ENCODE measurements around the gene HDAC3.

HDAC3 gene

DNA sequence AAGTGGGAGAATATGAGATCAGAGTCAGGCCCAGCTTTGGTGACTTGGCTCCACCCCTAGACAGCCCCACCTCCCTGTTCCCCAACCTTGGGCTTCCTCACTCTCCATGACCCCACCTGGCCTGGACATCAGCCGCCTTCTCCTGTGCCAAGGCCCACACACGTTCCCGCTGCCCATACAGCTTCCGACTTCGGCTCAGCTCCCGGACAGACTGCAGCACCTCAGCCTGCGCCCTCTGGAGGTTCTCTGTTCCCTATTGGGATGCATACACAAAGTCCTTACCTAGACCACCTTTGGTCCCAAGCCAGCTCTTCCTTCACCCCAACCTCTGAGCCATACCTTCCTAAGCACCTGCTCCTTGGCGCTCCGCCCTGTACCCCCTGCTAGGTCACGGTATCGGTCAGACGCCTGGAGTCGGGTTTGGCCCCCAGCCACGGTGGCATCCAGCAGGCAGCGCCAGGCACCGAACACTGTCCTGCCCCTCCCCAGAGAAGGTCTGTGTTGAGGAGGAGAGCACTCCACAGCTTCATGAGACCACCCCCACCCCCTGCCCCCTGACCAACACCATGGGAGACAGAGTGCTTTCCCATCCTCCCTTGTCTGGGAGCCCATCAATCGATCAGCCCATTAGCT lies 12.5 kb upstream of the HDAC3 start:
- H3K4me3 ChIP-seq (ENCODE audit: low read depth, low read length): no peak overlapping the region
- TF ChIP-seq, protein P1, sequence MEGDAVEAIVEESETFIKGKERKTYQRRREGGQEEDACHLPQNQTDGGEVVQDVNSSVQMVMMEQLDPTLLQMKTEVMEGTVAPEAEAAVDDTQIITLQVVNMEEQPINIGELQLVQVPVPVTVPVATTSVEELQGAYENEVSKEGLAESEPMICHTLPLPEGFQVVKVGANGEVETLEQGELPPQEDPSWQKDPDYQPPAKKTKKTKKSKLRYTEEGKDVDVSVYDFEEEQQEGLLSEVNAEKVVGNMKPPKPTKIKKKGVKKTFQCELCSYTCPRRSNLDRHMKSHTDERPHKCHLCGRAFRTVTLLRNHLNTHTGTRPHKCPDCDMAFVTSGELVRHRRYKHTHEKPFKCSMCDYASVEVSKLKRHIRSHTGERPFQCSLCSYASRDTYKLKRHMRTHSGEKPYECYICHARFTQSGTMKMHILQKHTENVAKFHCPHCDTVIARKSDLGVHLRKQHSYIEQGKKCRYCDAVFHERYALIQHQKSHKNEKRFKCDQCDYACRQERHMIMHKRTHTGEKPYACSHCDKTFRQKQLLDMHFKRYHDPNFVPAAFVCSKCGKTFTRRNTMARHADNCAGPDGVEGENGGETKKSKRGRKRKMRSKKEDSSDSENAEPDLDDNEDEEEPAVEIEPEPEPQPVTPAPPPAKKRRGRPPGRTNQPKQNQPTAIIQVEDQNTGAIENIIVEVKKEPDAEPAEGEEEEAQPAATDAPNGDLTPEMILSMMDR (IDR thresholded peaks at IDR 0.05; ENCODE audit: low read depth, low read length): no peak

DNA sequence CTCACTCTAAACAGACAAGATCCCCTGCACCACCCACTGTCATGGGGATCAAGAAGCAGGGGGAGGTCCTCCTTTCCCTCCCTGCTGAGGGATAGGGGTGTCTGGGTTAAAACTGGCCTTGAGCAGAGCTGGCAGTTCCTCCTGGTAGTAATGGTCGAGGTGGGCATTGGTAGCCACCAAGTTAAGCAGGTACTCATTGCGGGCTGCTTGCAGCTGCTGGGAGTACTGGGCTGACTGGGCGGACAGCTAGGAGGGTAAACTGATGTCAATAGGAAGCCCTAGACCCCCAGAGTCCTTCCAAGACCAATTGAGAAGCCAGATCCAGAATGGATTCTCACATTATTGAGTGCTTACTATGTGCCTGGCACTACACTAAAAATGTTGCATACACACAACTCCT lies 11.2 kb upstream of the HDAC3 start:
- no peak overlapping the region for H3K4me3 ChIP-seq (ENCODE audit: low read depth, low read length)
- TF ChIP-seq, protein P1 (IDR thresholded peaks at IDR 0.05; ENCODE audit: low read depth, low read length): no peak

DNA sequence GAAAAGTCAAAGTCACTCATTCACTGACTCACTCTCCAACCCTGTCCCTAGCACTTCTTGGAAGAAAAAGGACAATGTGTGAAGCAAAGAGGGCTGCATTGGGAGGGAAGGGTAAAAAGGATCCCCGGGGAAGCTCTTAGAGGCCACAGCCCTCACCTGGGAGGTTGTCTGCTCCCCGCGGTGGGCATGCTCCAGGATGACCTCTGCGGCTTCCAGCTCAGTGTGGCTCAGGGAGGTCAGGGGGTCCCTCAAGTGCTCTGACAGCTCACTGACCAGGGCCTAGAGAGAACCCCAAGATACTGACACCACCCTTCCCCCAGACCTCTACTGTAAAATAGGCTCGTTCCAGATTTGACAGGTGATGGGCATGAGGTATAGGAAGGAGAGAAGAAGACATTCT lies 10.6 kb upstream of the HDAC3 start:
- TF ChIP-seq, protein P1 (IDR thresholded peaks at IDR 0.05; ENCODE audit: low read depth, low read length): no peak
- H3K4me3 ChIP-seq (ENCODE audit: low read depth, low read length): no peak overlapping the region

DNA sequence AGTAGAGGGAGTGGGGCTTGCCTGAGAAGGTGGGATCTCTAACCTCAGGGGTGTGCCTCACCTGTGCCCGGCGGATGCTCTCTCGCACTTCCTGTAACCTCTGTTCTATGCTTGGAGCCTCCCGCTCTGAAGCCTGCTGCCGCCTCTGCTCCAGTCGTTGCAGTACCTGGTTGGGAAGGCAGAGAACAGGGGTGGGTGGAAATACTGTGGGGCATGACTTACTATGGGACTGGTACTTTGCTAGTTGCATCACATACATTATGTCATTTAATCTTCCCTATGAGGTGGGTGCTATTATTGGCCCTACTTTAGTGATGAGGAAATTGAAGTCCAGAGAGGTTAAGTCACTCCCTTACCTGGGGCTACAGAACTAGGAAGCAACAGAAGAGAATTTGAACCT lies 9.4 kb upstream of the HDAC3 start:
- no peak overlapping the region for H3K4me3 ChIP-seq (ENCODE audit: low read depth, low read length)
- TF ChIP-seq, protein P1 (IDR thresholded peaks at IDR 0.05; ENCODE audit: low read depth, low read length): no peak

DNA sequence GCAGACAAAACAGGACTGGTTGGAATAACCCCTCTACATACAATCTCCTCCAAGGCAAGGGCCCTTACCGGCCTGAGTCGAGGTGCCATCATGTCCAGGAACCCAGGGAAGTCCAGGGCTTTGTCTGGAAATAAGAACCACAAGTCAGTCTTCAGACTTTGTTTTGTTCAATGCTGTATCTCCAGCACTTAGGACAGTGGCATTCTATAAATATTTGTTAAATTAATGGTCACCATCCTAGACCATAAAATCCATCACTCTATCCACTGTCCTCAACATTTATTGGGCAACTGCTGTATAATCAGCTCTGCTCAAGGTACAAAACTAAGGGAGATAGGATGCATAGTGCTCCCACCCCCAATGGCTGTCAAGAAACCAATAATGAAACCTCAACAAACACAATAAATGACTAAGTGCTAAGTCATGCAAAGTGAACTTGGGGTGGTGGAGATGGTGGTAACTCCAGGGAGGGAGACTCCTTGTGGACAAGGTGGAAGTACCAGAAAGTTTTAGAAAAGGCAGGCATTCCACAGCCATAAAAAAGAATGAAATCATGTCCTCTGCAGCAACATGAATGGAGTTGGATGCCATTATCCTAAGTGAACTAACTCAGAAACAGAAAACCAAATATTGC lies 5.1 kb upstream of the HDAC3 start:
- TF ChIP-seq, protein P1 (IDR thresholded peaks at IDR 0.05; ENCODE audit: low read depth, low read length): no peak
- H3K4me3 ChIP-seq (ENCODE audit: low read depth, low read length): no peak overlapping the region

DNA sequence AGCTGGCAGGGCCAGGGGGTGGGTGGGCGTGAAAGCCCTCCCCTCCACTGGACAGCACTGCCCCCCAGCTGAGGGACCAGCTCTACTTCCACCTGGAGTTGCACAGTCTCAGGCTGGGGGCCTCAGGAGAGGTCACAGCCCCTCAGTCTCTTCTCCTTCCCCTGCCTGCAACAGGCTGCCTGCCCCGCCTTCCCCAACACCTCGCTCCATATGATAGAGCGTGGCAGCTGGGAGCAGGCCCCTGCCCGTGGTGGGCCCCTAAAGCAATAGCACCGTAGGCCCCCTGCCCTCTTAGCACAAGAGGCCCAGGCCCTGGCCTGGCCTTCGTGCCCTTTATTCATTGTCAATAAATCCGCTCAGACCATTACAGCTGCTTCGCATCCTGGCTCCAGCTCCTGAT lies 4.0 kb upstream of the HDAC3 start:
- no peak overlapping the region for H3K4me3 ChIP-seq (ENCODE audit: low read depth, low read length)
- TF ChIP-seq, protein P1 (IDR thresholded peaks at IDR 0.05; ENCODE audit: low read depth, low read length): no peak

DNA sequence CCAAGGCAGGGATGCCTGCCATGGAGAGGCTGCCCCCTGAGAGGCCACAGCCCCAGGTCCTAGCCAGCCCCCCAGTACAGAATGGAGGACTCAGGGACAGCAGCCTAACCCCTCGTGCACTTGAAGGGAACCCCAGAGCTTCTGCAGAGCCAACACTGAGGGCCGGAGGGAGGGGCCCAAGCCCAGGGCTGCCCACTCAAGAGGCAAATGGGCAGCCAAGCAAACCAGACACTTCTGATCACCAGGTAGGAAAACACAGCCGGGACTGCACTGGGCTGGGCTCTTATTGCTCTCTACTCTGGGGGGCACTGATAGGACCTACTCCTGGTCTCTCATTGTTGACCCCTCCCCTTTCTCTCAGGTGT lies 3.4 kb upstream of the HDAC3 start:
- no peak overlapping the region for H3K4me3 ChIP-seq (ENCODE audit: low read depth, low read length)
- TF ChIP-seq, protein P1 (IDR thresholded peaks at IDR 0.05; ENCODE audit: low read depth, low read length): no peak
